Renal cortical epithelial cell (primary cell): ENCODE data around the gene LHX1. TPM values are rescaled to one million over a fixed set of nuclear protein-coding genes. Genes with fewer than 3 reads are reported as not detected.

ENCODE experiments used
- DNase-seq: peaks from one replicate; pipeline ENCODE4 v3.0.0-alpha.2; 2011; ENCODE audit warnings: low read depth
- total RNA-seq: library from RNA; depleted of rRNA; stranded (reverse); fragments of >200 nt; gene quantifications from 2 replicates; pipeline ENCODE4 v1.2.3, GENCODE V29; 2014

LHX1 gene
- total RNA-seq, 1 donor from 2014 or later: 14.5 TPM

DNA sequence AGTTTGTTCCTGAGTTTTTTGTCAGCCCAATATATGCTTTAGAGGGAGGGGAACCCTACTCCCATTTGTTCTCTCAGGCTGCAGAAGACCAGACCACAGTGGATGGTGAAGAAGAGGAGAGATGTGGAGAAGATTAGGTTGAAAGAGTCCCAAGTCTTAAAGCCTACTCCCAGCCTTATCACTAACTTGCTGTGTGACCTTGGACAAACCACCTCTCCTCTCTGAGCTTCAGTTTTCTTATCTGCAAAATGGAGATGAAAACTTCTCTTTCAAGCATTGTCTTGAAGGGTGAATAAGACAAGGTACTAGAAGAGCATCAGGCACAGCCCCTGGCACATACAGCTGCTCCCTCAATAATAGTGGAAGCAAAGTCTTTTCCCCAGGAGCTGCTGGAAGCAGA is 15.1 kb upstream of the LHX1 start:
- DNase-seq: no peak

- peak; percentile 31 for DNase-seq
Observed at GRCh38 chr17:36923814-36924221, 13.5 kb upstream of the LHX1 start.

DNA sequence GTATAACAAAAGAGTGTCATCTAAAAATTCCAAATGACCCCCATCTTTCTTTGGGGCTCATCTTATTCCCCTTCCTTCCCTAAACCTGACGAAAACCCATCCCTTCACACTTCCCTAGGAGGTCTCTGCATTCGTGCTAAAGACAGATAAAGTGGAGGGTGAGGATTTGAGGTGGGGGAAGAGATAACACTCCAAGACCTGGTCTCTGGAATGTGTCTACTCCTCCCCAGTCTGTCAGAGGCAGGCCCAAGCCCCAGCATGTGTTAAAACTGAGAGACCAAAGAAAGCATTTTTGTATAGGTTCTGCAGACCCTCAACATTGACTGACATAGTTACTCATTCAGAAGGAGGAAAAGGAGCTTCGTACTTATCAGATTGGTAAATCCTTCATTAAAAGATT is 11.0 kb upstream of the LHX1 start:
- no peak for DNase-seq

GRCh38 chr17:36926701-36927100 is 10.6 kb upstream of the LHX1 start:
- DNase-seq: no peak

- peak; percentile 66 for DNase-seq
Observed at GRCh38 chr17:36928471-36929345, 8.6 kb upstream of the LHX1 start.

- no peak for DNase-seq
Observed at GRCh38 chr17:36929851-36930582, 7.3 kb upstream of the LHX1 start.

DNA sequence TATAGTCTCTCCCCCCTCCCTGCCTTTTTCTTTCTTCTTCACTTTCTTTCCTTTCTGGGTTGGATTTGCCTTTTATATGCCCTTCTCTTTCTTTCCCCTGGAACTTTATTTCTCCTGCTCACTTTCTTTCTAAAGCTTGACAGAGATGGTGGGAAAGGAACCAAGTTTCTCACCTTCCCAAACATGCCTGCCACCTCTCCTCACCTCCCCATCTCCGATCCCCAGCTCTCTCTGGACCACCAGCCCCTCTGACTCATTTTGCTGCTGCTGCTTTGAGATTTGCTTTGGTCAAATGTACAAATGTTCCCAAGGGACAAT is 6.7 kb upstream of the LHX1 start:
- DNase-seq: no peak

DNA sequence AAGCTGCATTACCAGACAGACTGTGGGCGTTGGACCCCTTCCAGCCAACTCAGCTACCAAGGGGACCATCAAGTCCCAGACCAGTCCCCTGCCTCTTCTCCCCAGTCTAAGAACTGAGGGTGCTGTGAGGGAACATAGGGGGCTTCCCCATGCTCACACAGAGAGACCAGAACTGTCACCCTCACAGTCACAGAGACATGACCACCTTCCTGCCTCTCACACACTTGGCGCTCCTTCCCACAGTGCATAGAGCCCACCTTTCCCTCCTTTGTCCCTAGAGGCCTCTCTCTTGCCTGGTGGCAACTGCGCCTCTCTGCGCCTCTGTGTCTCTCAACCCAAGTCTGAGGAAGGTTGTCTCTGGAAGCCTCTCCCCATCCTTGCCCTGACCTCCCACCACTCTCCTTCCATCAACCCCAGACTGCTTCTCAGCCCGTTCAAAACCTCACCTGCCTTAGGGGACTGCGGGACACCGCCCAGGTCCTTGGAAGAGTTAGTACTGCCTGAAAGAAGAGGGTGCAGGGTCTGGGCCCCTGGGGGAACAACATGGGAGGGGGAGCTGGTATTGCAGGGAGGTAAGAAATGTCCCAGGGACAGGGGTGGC is 6.1 kb upstream of the LHX1 start:
- DNase-seq: no peak

DNA sequence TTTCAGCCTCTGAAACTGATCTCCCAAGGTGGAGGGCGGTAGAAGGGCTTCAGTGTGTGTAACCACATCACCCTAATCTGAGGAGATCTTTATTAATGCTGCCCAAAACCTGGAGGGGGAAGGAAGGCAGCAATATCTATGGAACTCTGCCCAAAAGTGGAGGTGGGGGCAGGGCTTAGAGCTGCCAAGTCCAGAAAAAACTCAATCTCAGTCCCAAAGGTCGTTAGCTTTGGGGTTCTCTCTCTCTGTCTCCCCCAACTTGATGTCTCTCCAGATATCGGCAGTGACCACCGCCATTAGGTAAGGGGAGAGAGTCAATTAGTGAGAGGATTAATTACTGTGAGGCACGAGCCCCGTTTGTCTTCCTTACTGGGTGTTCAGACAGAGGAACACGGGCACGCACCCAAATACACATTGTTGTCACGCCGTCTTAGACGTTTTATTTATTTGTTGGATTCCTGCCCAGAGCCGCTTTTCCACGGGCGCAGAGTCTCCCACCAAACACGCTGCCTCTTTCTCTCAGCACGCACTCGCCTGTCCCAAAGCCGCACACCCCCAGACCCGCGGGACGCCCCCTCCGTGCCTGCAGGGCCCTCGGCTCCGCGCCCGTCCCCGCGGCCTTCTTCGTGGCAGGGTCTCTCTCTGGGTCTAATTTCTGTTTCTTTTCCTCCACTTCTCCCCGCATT is 5.4 kb upstream of the LHX1 start:
- DNase-seq: no peak

- no peak for DNase-seq
Observed at GRCh38 chr17:36932383-36932693, 4.9 kb upstream of the LHX1 start.

GRCh38 chr17:36932694-36933511 is 4.4 kb upstream of the LHX1 start:
- DNase-seq: no peak

DNA sequence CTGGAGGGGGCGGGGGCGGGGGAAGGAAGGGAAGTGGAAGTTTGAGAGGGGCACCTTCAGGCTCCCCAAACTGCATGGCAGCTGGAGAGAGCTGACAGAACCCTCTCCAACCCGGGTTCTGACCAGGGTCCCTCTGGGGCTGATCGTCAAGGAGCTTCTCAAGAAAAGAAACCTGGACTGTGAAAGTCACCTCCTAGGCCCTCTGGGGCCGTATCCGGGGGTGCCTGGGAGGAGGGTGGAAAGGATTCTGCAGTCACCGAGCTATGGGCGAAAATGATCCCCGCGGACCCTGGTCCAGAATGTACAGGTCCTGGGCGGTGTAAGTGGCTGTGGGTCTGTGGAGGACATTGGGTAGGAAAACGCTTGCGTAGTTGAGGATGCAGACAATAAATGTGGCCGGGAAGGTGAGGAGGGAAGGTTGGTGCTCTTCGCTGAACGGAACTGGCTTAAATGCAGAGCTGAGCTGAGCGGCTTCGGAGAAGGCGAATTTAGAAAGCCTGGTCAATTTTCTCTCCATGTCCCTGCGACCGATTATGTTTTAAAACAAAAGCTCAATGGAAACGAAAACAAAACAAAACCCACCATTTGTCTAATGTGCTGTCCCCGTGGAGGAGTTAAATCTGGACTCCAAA is 3.6 kb upstream of the LHX1 start:
- no peak for DNase-seq

DNA sequence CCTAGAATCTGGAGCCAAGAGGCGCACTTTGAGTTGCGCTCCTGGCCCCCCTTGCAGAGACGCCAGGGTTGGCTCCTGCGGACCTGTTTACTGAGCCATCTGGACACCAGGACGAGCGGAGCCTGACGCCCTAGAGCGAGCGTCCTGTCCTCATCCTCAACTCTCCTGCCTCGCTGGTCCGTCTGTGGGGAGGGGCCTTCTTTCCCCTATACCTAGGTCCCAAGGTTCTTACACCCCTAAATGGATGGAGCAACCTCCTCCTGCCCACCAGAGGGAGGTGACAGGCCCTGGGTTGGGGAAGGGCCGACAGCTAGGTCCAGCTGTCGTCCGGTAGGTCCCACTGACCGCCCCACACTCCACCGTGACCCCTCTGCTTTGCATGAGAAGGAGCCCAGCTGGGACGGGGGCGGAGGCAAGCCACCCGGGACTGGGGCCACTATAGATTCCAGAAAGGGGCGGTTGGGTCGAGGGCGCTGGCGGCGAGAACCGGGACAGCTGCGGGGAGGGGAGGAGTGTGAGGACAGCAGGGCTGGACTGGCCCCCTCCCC is 3.1 kb upstream of the LHX1 start:
- DNase-seq: no peak

DNA sequence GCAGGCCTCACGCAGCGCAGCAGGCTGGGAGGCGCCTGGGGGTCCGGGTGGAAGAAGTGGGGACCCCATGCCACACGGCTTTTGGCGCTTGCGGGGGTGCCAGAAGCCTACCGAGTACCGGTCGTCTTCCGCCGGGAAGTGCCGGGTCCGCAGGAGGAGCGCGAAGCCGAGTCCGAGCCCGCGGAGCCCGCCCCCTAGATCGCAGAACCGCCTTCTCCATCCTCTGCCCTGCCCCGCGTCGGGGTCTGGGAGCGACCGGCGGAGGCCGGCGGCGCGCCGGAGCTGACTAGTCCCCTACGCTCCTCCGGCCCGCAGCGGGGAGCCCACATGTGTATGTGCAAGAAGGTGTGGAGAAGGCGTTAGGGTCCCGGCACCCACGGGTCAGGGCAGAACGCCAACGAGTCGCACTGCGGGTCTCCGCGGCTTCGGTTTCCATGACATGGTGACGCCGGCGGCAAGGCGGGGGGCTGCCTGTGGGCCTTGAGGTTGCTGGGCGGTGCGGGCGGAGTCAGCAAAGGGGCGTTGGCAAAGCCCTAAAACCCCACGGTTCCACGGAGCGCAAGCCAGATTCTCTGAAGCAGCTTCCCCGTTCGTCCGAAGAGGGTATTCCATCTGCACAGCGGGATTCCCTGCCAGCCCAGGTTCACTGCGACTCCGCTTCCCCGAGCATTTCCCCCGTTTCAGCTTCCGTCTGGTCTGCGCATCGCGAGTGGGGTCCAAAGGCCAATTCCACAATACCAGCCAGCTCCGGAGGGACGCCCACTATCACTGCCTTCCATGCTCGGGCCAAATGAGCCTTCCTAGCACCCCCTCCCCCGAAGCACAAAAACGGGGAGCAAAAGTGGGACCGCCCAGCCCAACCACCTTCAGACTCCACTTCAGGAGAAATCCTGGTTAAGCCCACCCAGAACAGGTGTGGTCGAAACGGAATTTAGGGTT is 2.3 kb upstream of the LHX1 start:
- no peak for DNase-seq

GRCh38 chr17:36935671-36936454 is 1.4 kb upstream of the LHX1 start:
- peak; percentile 65 for DNase-seq

DNA sequence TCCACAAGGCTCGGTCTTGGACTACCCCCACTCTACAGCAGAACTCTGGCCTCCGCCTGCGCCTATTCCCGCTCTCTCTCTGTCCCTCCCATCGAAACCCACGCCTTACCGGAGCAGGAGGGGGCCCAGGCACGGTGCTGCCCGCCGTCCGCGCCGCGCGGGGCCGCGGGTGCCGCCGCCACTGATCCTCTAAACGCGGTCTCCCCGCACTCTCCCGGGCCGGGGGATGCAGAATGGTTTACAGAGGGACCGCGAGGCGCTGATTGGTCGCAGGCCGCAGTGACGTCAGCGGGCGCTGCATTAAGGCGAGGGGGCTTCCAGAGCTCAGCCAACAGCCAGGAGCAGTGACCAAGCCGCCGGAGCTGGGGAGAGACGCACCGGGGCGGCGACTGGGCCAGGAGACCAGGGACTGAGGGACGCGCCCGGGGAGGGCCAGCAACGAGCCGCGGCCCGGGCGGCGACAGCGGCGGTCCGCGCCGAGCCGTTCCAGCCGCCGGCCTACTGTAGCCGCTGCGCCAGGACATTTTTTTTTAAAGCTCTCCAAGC is 747 bp upstream of the LHX1 start:
- DNase-seq: no peak

- peak; percentile 75 for DNase-seq
Observed at GRCh38 chr17:36937959-36938565, 787 bp downstream of the LHX1 start.

DNA sequence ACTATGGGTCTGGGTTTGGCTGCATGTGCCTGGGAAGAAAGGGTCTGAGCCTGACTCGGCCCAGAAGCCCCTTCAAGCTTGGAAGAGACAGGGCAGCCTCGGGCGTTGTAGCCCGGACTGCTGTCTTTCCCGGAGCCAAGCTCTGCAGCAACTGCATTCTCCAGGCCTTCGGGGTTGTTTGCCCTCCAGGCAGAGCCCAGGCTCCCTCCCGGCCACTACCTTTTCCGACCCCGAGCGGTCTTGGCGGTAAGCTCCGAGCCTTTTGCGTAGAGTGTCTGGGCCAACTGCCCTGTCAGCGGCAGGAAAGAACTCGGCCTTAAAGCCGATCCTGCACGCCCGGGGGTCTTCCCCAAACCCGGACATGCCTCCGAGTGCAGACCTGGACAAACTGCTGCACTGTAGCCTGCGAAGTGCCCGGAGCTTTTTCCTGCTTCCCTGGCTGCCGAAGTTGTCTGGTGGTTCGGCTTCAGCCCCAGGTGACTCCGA is 1.3 kb downstream of the LHX1 start:
- DNase-seq: no peak
